ENCODE measurements around the gene PDIA2. TPM values are rescaled to one million over a fixed set of nuclear protein-coding genes. Genes with fewer than 3 reads are reported as not detected.

The PDIA2 gene
- total RNA-seq, 1 donor from 2014 or later: 0.96 TPM

GRCh38 chr16:268141-269053 lies 14.6 kb upstream of the PDIA2 start:
- intact Hi-C loops (cut with DNase I): no loop called here
- TF ChIP-seq CTCF (IDR thresholded peaks at IDR 0.05): no peak
- Histone ChIP-seq H3K4me1 (no peaks in the 10 kb centered on the region), H3K4me3 (no peak overlapping the region), H3K27ac (no peak overlapping the region), H3K27me3 (no peaks in the 10 kb centered on the region), H3K9me3 (no peaks in the 10 kb centered on the region), H3K36me3 (peaks cover 10% of the 10 kb centered on the region)
- ATAC-seq: no peak
- DNase-seq: peak; percentile 63

GRCh38 chr16:269061-269796 lies 13.7 kb upstream of the PDIA2 start:
- Histone ChIP-seq H3K27ac (no peak overlapping the region), H3K4me1 (no peaks in the 10 kb centered on the region), H3K9me3 (no peaks in the 10 kb centered on the region), H3K36me3 (peaks cover 4% of the 10 kb centered on the region), H3K27me3 (peaks cover 3% of the 10 kb centered on the region), H3K4me3 (no peak overlapping the region)
- DNase-seq (no peak), ATAC-seq (no peak)
- TF ChIP-seq CTCF (IDR thresholded peaks at IDR 0.05): no peak
- intact Hi-C loops (cut with DNase I): no loop called here

GRCh38 chr16:270381-271255 lies 12.3 kb upstream of the PDIA2 start:
- intact Hi-C loops (cut with DNase I): no loop called here
- H3K36me3 ChIP-seq: no peaks in the 10 kb centered on the region
- peaks cover 13% of the 10 kb centered on the region for H3K27me3 ChIP-seq
- no peak overlapping the region for H3K4me3 ChIP-seq
- no peak overlapping the region for H3K27ac ChIP-seq
- H3K4me1 ChIP-seq: no peaks in the 10 kb centered on the region
- ATAC-seq (no peak), DNase-seq (peak; percentile 63)
- no peak for TF ChIP-seq CTCF (IDR thresholded peaks at IDR 0.05)
- no peaks in the 10 kb centered on the region for H3K9me3 ChIP-seq

- ATAC-seq (no peak), DNase-seq (no peak)
- intact Hi-C loops (cut with DNase I): no loop called here
Observed at GRCh38 chr16:272633-273546, 10.1 kb upstream of the PDIA2 start.

More at GRCh38 chr16:272633-273546, 10.1 kb upstream of the PDIA2 start:
- Histone ChIP-seq H3K4me3 (no peak overlapping the region), H3K27ac (no peak overlapping the region), H3K27me3 (peaks cover 13% of the 10 kb centered on the region), H3K4me1 (no peaks in the 10 kb centered on the region), H3K9me3 (no peaks in the 10 kb centered on the region), H3K36me3 (no peaks in the 10 kb centered on the region)
- TF ChIP-seq CTCF (IDR thresholded peaks at IDR 0.05): no peak
